Gastrocnemius medialis (tissue), 4 donors: Measurements from ENCODE around the gene SERTAD4.
"Not testable (repeated sequence)": the region's sequence is repeated elsewhere in the genome, so short reads cannot be mapped to it uniquely, and the experiment has no call there.

Experiments used
- POLR2A ChIP-seq, 2 donors: fragments of 450-650 bp; IDR thresholded peaks; one replicate each; pipeline ENCODE4 v1.6.1; 2017; ENCODE audit warnings: antibody characterized with exemption in 2 of 2, mild to moderate bottlenecking in 2 of 2, moderate library complexity in 2 of 2
- TF ChIP-seq, protein P1 (sequence below), 5 experiments: fragments of 450-650 bp in 3 of 5; fragments of 200-600 bp in 2 of 5; sonication (generic) in 2 of 5; IDR thresholded peaks in 4 of 5; conservative IDR thresholded peaks in 1 of 5; 1 replicate in 4 of 5; 2 replicates in 1 of 5; pipeline ENCODE4 v1.5.1; 2016 to 2019; ENCODE audit warnings: antibody characterized with exemption in 5 of 5, mild to moderate bottlenecking in 3 of 5, moderate library complexity in 3 of 5

DNA sequence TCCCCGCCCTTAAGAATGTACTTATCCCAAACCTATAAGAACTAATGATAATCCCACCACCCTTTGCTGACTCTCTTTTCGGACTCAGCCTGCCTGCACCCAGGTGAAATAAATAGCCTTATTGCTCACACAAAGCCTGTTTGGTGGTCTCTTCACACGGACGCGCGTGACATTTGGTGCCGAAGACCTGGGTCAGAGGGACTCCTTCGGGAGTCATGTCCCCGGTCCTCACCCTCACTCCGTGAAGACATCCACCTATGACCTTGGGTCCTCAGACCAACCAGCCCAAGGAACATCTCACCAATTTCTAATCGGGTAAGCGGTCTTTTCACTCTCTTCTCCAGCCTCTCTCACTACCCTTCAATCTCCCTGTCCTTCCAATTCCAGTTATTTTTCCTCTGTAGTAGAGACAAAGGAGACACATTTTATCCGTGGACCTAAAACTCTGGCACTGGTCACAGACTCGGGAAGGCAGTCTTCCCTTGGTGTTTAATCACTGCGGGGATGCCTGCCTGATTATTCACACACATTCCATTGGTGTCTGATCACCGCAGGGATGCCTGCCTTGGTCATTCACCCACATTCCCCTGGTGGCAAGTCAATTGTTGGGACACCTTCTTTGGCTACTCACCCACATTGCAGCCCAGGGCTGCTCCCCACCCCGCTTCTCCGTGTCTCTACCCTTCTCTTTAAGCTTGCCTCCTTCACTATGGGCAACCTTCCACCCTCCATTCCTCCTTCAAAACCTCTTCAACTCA, 44.6 kb upstream of the SERTAD4 start:
- not testable (repeated sequence) for TF ChIP-seq POLR2A (IDR thresholded peaks at IDR 0.05)
- TF ChIP-seq, protein P1, sequence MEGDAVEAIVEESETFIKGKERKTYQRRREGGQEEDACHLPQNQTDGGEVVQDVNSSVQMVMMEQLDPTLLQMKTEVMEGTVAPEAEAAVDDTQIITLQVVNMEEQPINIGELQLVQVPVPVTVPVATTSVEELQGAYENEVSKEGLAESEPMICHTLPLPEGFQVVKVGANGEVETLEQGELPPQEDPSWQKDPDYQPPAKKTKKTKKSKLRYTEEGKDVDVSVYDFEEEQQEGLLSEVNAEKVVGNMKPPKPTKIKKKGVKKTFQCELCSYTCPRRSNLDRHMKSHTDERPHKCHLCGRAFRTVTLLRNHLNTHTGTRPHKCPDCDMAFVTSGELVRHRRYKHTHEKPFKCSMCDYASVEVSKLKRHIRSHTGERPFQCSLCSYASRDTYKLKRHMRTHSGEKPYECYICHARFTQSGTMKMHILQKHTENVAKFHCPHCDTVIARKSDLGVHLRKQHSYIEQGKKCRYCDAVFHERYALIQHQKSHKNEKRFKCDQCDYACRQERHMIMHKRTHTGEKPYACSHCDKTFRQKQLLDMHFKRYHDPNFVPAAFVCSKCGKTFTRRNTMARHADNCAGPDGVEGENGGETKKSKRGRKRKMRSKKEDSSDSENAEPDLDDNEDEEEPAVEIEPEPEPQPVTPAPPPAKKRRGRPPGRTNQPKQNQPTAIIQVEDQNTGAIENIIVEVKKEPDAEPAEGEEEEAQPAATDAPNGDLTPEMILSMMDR (IDR thresholded peaks at IDR 0.05 in 4 of 5, conservative IDR thresholded peaks at IDR 0.05 in 1 of 5), result not testable (repeated sequence)
